Stimulated activated CD8-positive, alpha-beta memory T cell treated with anti-CD3 and anti-CD28 coated beads, Interleukin-4, amount 100 ng/mL, for 48 hours (primary cell): Measurements from ENCODE around the gene MRGPRD.

Source experiments
- DNase-seq: peaks from one replicate; pipeline ENCODE4 v3.0.0-alpha.2; 2020

Gene MRGPRD

GRCh38 chr11:68980776-68981065 lies at the start of gene MRGPRD:
Gene MRGPRD (minus strand): TSS chr11:68980986. CDS start chr11:68980986, 0 bp downstream.
- no peak for DNase-seq

GRCh38 chr11:69030301-69030700 lies 49.5 kb upstream of the MRGPRD start:
- DNase-seq = no peak

GRCh38 chr11:69027704-69028372 lies 47.1 kb upstream of the MRGPRD start:
- DNase-seq = no peak

- no peak for DNase-seq
Measured at GRCh38 chr11:69024509-69024908, 43.7 kb upstream of the MRGPRD start.

GRCh38 chr11:69022260-69022659 lies 41.5 kb upstream of the MRGPRD start:
- no peak for DNase-seq

- DNase-seq = no peak
Measured at GRCh38 chr11:69018924-69019323, 38.1 kb upstream of the MRGPRD start.

GRCh38 chr11:69017951-69018350 lies 37.2 kb upstream of the MRGPRD start:
- no peak for DNase-seq

- DNase-seq = no peak
Measured at GRCh38 chr11:69014898-69015549, 34.2 kb upstream of the MRGPRD start.

GRCh38 chr11:69014084-69014851 lies 33.5 kb upstream of the MRGPRD start:
- DNase-seq = no peak

GRCh38 chr11:69013009-69013951 lies 32.5 kb upstream of the MRGPRD start, which contains the start of gene MRGPRF:
Gene MRGPRF (minus strand): TSS chr11:69013246. CDS start chr11:69009901, 3,345 bp downstream.
- DNase-seq = no peak

GRCh38 chr11:69012092-69013008 lies 31.6 kb upstream of the MRGPRD start:
- DNase-seq = no peak

GRCh38 chr11:69011624-69012091 lies 30.9 kb upstream of the MRGPRD start:
- DNase-seq = no peak

- DNase-seq = peak; percentile 67
Measured at GRCh38 chr11:69010964-69011623, 30.3 kb upstream of the MRGPRD start.

- no peak for DNase-seq
Measured at GRCh38 chr11:69010361-69010891, 29.6 kb upstream of the MRGPRD start.

GRCh38 chr11:69009441-69010211 lies 28.8 kb upstream of the MRGPRD start:
- DNase-seq = no peak

- no peak for DNase-seq
Measured at GRCh38 chr11:69008737-69009440, 28.1 kb upstream of the MRGPRD start.

- DNase-seq = no peak
Measured at GRCh38 chr11:69007975-69008381, 27.2 kb upstream of the MRGPRD start.

- no peak for DNase-seq
Measured at GRCh38 chr11:69006816-69007215, 26.0 kb upstream of the MRGPRD start.
